HEK293 (cell line): ENCODE results near the gene SUCO.

Source experiments
- CTCF ChIA-PET: fragments of 350-600 bp; formaldehyde crosslinking; extraction: SDS; loops from one replicate; lab custom pipeline; 2021; ENCODE audit warnings: antibody characterized with exemption; lab: Yijun Ruan, JAX
- POLR2A ChIA-PET: fragments of 300-600 bp; formaldehyde crosslinking; extraction: SDS; loops from one replicate; lab custom pipeline; 2020; ENCODE audit warnings: antibody characterized with exemption, inconsistent platforms; lab: Yijun Ruan, JAX
- H3K27ac ChIP-seq: fragments of 200-500 bp; sonication (Bioruptor generic); 2 replicates; pipeline ENCODE4 v1.5.1; 2014; ENCODE audit warnings: low read depth, low read length, control low read depth, inconsistent platforms; ENCODE audit errors: extremely low read depth
- H3K36me3 ChIP-seq, 2 experiments: fragments of 200-500 bp in 1 of 2; sonication (Bioruptor generic) in 1 of 2; 1 replicate in 1 of 2; 2 replicates in 1 of 2; pipeline ENCODE4 v1.5.1; 2014 to 2017; ENCODE audit warnings: inconsistent platforms in 2 of 2, low read length in 2 of 2; ENCODE audit not compliant: control insufficient read depth in 2 of 2, insufficient read depth in 1 of 2
- H3K4me1 ChIP-seq: fragments of 200-500 bp; sonication (Bioruptor generic); 2 replicates; pipeline ENCODE4 v1.5.1; 2014; ENCODE audit warnings: mild to moderate bottlenecking, low read length, inconsistent platforms; ENCODE audit not compliant: control insufficient read depth, insufficient read depth
- H3K4me3 ChIP-seq: 2 replicates; pipeline ENCODE4 v1.5.1; 2011; ENCODE audit warnings: low read depth, mild to moderate bottlenecking, control low read depth, low read length, moderate library complexity
- H3K9me3 ChIP-seq: fragments of 200-500 bp; sonication (Bioruptor generic); 2 replicates; pipeline ENCODE4 v1.5.1; 2014; ENCODE audit warnings: low read depth, low read length, inconsistent platforms; ENCODE audit not compliant: control insufficient read depth, insufficient read depth
- INSM2 ChIP-seq: fragments of 450-650 bp; formaldehyde crosslinking; IDR thresholded peaks from 2 replicates; pipeline ENCODE4 v1.5.1; 2016; ENCODE audit warnings: missing biosample characterization, missing genetic modification characterization
- KLF10 ChIP-seq: fragments of 450-650 bp; IDR thresholded peaks from 2 replicates; pipeline ENCODE4 v1.5.1; 2018; ENCODE audit warnings: missing biosample characterization, mild to moderate bottlenecking, missing genetic modification characterization
- PRDM10 ChIP-seq: fragments of 450-650 bp; formaldehyde crosslinking; IDR thresholded peaks from 2 replicates; pipeline ENCODE4 v1.5.1; 2016; ENCODE audit warnings: missing biosample characterization, missing genetic modification characterization
- REST ChIP-seq: fragments of 450-650 bp; formaldehyde crosslinking; IDR thresholded peaks from 2 replicates; pipeline ENCODE4 v1.5.1; 2016; ENCODE audit warnings: missing biosample characterization, missing genetic modification characterization
- SP7 ChIP-seq: fragments of 450-650 bp; formaldehyde crosslinking; IDR thresholded peaks from 2 replicates; pipeline ENCODE4 v1.5.1; 2016; ENCODE audit warnings: missing biosample characterization, missing genetic modification characterization
- ZBTB17 ChIP-seq: fragments of 450-650 bp; formaldehyde crosslinking; IDR thresholded peaks from 2 replicates; pipeline ENCODE4 v1.5.1; 2016; ENCODE audit warnings: missing biosample characterization, missing genetic modification characterization
- ZNF239 ChIP-seq: fragments of 450-650 bp; formaldehyde crosslinking; IDR thresholded peaks from 2 replicates; pipeline ENCODE4 v1.5.1; 2016; ENCODE audit warnings: missing biosample characterization, missing genetic modification characterization
- ZNF366 ChIP-seq: fragments of 450-650 bp; formaldehyde crosslinking; conservative IDR thresholded peaks from 2 replicates; pipeline ENCODE4 v1.5.1; 2016; ENCODE audit warnings: missing biosample characterization, missing genetic modification characterization
- ZNF571 ChIP-seq: fragments of 450-650 bp; formaldehyde crosslinking; IDR thresholded peaks from 2 replicates; pipeline ENCODE4 v1.5.0; 2017; ENCODE audit warnings: missing biosample characterization, missing genetic modification characterization
- ZNF629 ChIP-seq: fragments of 450-650 bp; formaldehyde crosslinking; IDR thresholded peaks from 2 replicates; pipeline ENCODE4 v1.5.1; 2017; ENCODE audit warnings: missing biosample characterization, missing genetic modification characterization
- ZNF76 ChIP-seq: fragments of 450-650 bp; formaldehyde crosslinking; IDR thresholded peaks from 2 replicates; pipeline ENCODE4; 2016; ENCODE audit warnings: low read depth, missing biosample characterization, missing genetic modification characterization, borderline replicate concordance
- ZNF830 ChIP-seq: fragments of 450-650 bp; IDR thresholded peaks from 2 replicates; pipeline ENCODE4 v1.5.0; 2018; ENCODE audit warnings: missing biosample characterization, missing genetic modification characterization, low read depth, mild to moderate bottlenecking, moderate library complexity
- ZNF843 ChIP-seq: fragments of 450-650 bp; formaldehyde crosslinking; IDR thresholded peaks from 2 replicates; pipeline ENCODE4 v1.5.1; 2016; ENCODE audit warnings: missing biosample characterization, missing genetic modification characterization
- ZSCAN30 ChIP-seq: fragments of 450-650 bp; IDR thresholded peaks from 2 replicates; pipeline ENCODE4 v1.5.1; 2018; ENCODE audit warnings: missing biosample characterization, mild to moderate bottlenecking, missing genetic modification characterization, moderate library complexity
- TF ChIP-seq, protein P1 (sequence below): fragments of 450-650 bp; formaldehyde crosslinking; IDR thresholded peaks from 2 replicates; pipeline ENCODE4 v1.5.1; 2016; ENCODE audit warnings: missing biosample characterization, missing genetic modification characterization

SUCO gene

GRCh38 chr1:172533513-172534151 is 682 bp downstream of the SUCO start (continued):
- TF ChIP-seq ZNF239 (tag by site-specific recombination) = no peak

- no peak overlapping the region for H3K4me3 ChIP-seq
- ChIA-PET POLR2A (no interaction called here), CTCF (interaction anchor here (1.0 kb wide), 1 partner anchor 184 kb away, joined by 3 read pairs; no protein-coding TSS in a partner anchor)
- no peaks in the 10 kb centered on the region for H3K36me3 ChIP-seq
- H3K9me3 ChIP-seq = no peaks in the 10 kb centered on the region
- H3K4me1 ChIP-seq = no peaks in the 10 kb centered on the region
- no peak overlapping the region for H3K27ac ChIP-seq
- TF ChIP-seq REST (no peak), ZSCAN30 (no peak), ZNF830 (tag by site-specific recombination) (no peak), INSM2 (tag by site-specific recombination) (no peak)
These were observed 3.3 kb downstream of the SUCO start for GRCh38 chr1:172536256-172536655.

DNA sequence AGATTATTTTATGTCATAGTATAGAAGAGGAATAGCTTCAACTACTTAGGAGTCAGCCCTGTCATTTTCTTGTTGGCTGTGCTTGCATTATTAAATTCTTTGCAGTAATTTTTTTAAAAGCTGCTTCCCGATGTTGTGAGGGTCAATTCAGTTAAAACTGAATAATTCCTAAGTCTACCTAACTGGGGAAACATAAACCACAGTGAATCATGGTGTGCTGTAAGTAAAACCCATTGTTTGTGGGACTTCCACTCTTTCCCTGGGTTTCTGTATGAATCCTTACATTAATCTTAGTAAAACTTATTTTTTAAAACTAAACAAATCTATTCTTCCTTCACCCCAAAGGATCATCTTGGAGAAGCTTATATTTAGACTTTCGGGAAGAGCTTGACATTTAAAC is 4.4 kb downstream of the SUCO start:
- Histone ChIP-seq H3K9me3 (no peaks in the 10 kb centered on the region), H3K36me3 (no peaks in the 10 kb centered on the region), H3K27ac (no peak overlapping the region), H3K4me3 (no peak overlapping the region), H3K4me1 (no peaks in the 10 kb centered on the region; the same call in 1 of the 2 replicates)
- no peak for TF ChIP-seq ZNF76
- TF ChIP-seq ZNF629 (tag by site-specific recombination) = no peak
- no peak for TF ChIP-seq ZNF843 (tag by site-specific recombination)
- ChIA-PET POLR2A (no interaction called here), CTCF (interaction anchor here (0.5 to 0.9 kb wide), 2 partner anchors 11 to 195 kb away, joined by 3 read pairs; no protein-coding TSS in a partner anchor)

GRCh38 chr1:172537827-172538391 is 5.0 kb downstream of the SUCO start:
- TF ChIP-seq, protein P1, sequence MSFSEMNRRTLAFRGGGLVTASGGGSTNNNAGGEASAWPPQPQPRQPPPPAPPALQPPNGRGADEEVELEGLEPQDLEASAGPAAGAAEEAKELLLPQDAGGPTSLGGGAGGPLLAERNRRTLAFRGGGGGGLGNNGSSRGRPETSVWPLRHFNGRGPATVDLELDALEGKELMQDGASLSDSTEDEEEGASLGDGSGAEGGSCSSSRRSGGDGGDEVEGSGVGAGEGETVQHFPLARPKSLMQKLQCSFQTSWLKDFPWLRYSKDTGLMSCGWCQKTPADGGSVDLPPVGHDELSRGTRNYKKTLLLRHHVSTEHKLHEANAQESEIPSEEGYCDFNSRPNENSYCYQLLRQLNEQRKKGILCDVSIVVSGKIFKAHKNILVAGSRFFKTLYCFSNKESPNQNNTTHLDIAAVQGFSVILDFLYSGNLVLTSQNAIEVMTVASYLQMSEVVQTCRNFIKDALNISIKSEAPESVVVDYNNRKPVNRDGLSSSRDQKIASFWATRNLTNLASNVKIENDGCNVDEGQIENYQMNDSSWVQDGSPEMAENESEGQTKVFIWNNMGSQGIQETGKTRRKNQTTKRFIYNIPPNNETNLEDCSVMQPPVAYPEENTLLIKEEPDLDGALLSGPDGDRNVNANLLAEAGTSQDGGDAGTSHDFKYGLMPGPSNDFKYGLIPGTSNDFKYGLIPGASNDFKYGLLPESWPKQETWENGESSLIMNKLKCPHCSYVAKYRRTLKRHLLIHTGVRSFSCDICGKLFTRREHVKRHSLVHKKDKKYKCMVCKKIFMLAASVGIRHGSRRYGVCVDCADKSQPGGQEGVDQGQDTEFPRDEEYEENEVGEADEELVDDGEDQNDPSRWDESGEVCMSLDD (tag by site-specific recombination) = no peak
- no peak for TF ChIP-seq SP7 (tag by site-specific recombination)
- TF ChIP-seq ZNF366 = peak; percentile 53
- TF ChIP-seq KLF10 (tag by site-specific recombination) = no peak
- TF ChIP-seq ZNF571 = no peak
- TF ChIP-seq ZBTB17 (tag by site-specific recombination) = peak; percentile 74
- no peak for TF ChIP-seq ZNF830 (tag by site-specific recombination)
- 0 out of 2 replicates have a peak, but pooled peaks have one; percentile 20 for TF ChIP-seq PRDM10 (tag by site-specific recombination)
- CTCF ChIA-PET = interaction anchor here (0.5 to 0.9 kb wide), 2 partner anchors 10 to 195 kb away, joined by 3 read pairs; no protein-coding TSS in a partner anchor
- Histone ChIP-seq H3K4me3 (no peak overlapping the region), H3K9me3 (no peaks in the 10 kb centered on the region), H3K36me3 (no peaks in the 10 kb centered on the region), H3K4me1 (no peaks in the 10 kb centered on the region; the same call in 1 of the 2 replicates), H3K27ac (no peak overlapping the region)
- POLR2A ChIA-PET = no interaction called here
